ENCODE data around the gene SESTD1. TPM values are rescaled to one million over a fixed set of nuclear protein-coding genes. Genes with fewer than 3 reads are reported as not detected.

SESTD1 gene
- total RNA-seq, 1 experiment from 2014 or later: 0.97 TPM

DNA sequence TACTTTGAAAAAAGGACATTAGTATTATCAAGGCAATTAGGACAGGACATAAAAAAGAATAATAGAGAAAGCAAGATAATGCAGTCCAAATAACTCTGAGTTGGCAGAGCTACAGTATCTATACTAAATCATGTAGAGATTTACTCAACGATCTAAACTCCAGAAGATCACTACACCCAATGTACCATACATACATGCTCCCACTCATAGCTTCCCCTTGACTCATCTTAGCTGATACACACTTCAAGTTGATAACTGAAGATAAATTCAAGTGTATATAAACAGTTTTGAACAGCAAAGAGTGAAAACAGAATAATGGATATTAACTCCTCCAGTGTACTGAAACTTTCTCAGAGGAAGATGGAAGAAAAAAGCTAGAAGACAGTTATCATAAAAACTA is 78.5 kb downstream of the SESTD1 start:
- DNase-seq (ENCODE audit: low spot score): no peak

DNA sequence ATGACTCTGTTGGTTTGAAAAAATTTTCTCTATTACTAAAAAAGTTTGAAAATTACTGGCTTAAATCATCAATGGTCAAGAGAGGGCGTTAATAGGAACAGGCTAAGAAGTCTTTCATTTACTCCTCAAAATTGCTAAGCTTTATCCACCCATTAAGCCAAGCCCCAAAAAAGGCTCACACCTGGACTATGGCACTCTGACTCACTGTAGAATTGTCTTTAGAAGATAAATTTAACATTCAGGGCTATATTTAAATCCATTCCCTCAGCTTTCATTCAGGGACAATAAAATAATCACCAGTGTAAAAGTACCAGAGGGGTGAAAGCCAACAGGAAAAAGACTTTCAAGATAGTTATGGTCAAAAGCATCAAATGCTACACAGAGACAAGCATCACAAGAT is 80.0 kb downstream of the SESTD1 start:
- no peak for DNase-seq (ENCODE audit: low spot score)

DNA sequence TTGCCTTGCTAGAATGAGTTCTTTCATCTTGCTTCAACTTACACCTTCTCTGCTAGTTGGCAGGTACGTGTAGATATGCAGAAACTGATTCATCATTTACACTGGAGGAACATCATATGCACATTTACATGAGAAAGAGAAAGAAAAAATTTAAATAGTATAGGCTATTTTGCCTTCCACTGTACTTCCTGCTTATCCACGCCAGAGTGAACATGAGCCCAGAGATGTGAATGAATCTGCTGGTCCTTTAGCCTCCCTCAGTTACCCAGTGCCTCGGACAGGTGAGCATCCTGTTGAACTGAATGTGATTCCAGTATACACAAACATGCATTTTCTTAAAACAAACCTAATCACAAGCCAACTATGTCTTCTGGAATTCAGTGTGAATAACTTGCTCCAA is 83.6 kb downstream of the SESTD1 start:
- no peak for DNase-seq (ENCODE audit: low spot score)

DNA sequence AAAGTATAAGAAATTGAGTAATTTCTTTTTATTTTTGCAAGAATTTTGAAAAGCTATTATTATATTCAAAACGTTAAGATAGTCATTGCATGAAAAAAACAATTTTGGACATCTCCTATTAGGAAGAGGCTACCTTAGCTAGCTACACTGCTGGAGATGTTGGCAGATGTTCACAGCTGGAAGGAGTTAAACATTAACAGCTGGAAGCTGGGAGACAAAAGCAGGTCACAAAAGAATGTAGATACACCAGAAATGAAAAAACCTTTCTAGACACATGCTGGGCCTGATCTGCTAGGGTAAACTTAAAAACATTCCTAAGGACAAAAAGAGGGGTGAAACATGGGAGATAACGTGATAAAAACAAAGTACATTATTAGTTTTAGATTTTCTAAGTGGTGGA is 84.4 kb downstream of the SESTD1 start:
- DNase-seq (ENCODE audit: low spot score): no peak

DNA sequence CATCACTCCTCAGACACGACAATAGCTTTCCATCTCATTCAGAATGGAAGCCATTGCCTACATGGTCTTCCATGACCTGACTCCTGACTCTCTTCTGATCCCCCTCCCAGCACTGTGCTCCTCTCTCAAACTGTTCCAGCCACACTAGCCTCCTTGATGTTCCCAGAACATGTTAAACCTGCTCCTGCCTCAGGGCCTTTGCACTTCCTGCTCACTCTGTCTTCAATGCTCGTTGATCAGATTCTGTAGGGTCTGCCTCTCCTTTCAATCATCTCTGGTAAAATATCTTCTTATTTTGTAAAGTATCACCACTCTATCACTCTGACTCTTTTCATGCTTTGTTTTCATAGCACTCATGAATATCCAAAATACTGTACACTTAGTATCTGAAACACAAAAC is 84.9 kb downstream of the SESTD1 start:
- DNase-seq (ENCODE audit: low spot score): no peak

DNA sequence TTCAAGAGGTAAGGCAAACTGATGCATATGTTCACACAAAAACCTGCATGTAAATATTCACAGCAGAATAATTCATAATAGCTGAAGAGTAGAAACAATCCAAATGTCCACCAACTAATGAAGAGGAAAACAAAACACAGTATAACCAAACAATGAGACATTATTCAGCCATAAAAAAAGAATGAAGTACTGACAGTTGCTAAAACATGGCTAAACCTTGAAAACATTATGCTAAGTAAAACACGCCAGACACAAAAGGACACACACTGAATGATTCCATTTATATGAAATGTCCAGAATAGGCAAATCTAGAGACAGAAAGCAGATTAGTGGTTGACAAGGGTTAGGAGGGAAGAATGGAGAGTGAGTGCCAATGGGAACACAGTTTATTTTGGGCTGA is 86.9 kb downstream of the SESTD1 start:
- DNase-seq (ENCODE audit: low spot score): no peak

DNA sequence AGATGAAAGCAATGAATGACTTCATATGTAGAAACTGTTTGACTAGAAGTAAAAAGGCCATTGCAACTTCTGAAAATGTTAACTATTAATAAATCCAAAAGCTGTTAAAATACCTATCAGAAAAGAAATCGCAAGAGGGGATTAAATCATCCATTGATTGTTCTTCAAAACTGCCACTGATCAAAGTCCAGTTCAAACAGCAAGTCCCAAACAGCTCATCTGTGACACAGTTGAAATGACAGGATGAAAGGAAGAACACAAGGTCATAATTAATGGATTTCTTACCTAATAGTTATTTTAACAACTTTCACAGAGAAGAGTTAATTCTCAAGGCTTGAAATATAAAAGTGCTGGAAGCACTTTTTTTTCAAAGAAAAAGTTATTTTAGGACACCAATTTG is 90.4 kb downstream of the SESTD1 start:
- DNase-seq (ENCODE audit: low spot score): no peak

DNA sequence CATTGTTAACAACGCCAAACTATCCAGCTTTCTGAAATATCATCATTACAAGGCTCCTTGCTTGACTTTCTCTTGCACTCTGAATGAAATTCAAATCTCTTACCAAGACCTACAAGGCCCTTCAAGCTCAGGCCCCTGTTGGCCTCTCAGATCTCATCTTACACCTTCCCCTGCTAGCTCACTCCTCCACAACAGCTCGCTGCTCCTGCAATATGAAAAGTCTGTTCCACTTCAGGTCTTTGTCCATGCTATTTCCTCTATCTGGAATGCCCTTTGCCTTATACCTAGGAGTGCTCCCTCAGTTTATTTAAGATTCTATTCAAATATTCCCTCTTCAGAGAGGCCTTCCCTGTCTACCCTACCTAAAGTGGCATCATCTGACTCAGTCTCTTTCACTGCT is 91.7 kb downstream of the SESTD1 start:
- no peak for DNase-seq (ENCODE audit: low spot score)

DNA sequence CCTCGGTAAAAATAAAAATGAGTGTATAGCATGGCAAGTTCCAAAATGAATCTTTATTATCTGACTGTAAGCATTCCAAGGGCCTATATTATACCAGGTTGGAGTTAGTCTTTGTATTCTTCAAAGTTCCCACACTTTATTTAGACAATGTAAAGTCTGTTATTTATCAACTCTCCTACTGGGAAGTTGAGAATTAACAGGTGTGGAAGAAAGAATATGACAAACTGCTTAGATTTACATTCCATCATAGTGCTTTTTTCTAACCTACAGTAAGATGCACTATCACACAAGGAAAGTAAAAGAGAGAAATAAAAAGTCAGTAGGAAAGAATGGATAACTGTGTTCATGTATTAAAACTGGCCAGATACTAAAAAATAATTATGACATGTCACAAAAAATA is 93.3 kb downstream of the SESTD1 start:
- no peak for DNase-seq (ENCODE audit: low spot score)

DNA sequence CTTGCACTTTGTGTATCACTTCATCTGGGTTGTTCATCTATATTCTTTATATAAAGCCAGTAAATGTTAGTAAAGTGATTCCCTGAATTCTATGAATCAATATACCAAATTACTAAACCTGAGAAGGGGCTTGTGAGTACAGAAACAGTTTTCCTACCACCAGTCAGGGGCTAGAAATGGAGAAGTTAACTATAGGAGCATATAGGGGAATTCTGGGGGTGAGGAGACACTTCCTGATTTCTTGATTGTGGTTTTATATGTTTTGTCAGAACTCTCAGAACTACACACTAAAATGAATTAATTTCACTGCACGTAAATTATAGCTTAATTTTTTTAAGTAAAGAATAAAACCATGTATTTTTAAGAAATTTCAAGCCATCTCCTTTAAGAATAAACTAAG is 93.7 kb downstream of the SESTD1 start:
- DNase-seq (ENCODE audit: low spot score): no peak

DNA sequence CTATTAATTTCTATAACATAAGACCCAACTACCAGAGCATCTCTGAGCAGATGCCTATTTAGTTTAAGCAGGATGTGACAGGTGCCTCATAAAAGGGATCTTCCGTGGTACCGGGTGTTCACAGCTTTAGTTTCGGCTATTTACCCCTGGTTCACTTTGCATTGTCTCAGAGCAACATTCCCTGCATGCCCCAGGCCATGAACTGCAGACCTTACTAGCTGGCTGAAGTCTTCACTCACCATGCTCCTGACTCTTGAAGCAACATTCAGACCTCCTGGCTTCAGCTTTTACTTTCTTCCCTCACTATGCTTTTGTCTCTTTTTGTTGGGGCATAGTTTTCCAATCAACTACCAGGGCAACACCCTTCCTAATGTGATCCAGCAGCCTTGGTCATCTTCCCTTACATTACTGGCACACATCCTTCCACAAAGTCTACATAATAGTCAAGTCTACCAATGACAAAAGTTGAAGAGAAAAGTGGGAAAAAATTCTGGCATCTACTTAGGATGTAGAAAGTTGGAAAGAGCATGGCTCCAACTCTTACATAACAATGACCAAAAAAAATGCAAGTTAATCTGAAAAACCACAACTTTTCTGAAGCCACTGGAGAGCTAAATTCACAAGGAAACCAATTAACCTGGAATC is 99.2 kb downstream of the SESTD1 start:
- no peak for DNase-seq (ENCODE audit: low spot score)

DNA sequence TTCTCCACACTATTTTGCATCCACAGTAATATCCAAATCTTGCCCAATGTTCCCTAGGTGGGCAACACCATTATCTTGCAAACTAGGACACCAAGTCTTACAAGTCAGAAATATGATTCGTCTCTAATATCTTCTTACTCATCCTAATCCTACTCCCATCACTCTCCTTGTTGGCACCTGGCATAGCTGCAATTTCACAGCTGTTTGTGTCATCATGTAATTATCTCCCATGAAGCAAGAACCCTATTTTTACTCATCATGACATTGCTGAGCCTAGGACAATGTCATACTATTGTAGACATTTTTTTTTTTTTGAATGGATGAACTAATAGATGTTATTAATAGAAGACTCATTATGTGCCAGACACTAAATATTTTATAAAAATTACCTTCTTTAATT is 123.4 kb downstream of the SESTD1 start:
- DNase-seq (ENCODE audit: low spot score): no peak

DNA sequence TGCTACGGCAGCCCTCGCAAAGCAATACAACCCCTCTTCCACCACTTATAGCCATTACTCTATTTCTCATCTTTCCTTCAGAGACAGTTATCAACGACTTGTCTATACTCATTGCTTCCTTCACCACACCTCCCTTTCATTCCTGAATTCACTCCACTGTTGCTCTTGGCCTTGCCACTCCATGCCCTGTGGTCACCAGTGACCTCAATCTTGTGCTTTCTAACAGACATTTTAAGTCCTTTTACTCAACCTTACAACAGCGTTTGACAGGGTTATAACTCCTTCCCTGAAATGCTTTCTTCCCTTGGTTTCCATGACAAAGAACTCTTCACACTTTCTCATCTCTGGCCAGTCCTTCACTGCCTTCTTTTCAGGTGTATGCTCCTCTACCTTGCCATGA is 124.1 kb downstream of the SESTD1 start:
- no peak for DNase-seq (ENCODE audit: low spot score)

DNA sequence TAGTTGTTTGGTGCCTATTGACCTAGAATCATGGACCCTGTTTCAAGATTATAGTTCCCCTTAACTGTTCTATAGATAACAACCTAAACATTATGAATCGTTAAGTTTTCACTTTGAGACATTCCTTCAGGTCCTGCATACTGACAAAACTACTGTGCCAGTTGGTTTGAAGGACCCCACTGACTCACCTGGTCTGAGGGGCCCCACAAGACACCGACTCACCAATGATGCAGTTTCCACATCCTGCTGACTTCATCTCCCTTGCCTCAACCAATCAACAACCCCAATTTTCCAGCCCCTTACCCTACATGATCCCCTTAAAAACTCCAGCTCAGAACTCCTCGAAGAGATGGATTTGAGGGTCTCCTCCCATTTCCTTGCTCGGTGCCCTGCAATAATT is 125.1 kb downstream of the SESTD1 start:
- no peak for DNase-seq (ENCODE audit: low spot score)

DNA sequence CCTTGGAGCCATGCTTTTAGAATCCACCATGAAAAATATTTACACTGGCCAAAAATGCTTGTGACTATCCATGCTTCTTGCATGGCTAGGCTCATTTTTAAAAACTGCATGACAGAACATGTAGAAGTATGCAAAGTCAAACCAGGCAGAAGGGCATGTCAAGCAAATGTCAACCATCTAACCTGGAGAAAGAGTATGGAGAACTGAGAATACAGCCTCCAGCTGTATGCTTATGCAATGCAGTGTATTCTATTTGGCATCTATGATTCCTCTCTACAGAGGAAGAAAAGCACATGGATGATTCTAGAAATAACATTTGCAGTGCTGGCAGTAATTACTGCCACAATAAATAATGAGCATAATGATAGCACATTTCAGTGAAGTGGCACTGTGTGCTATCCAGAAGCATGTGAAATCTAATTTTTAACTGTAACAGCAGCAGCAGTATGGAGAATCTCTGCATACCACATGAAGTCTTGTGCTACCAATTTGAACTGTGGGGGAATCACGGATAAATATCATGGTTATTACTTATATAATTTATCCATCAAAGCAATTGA is 127.4 kb downstream of the SESTD1 start:
- no peak for DNase-seq (ENCODE audit: low spot score)

DNA sequence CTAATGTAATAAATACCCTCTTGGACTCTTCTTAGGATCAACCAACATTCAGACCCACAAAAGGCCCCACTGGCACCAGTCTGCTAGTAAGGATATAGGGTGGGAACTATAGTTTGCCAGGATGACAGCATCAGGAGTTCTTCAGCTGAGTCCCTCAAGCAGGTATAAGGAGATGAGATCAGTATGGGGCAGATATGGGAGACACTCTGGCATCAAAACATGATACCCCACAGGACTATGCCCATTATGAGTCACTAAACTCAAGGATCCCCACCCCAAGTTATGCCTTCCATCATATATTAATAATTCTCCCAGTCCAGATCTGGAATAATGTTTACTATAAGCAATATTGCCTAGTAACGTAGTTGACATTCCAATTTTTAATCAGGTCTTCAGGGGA is 131.6 kb downstream of the SESTD1 start:
- DNase-seq (ENCODE audit: low spot score): peak; percentile 4

DNA sequence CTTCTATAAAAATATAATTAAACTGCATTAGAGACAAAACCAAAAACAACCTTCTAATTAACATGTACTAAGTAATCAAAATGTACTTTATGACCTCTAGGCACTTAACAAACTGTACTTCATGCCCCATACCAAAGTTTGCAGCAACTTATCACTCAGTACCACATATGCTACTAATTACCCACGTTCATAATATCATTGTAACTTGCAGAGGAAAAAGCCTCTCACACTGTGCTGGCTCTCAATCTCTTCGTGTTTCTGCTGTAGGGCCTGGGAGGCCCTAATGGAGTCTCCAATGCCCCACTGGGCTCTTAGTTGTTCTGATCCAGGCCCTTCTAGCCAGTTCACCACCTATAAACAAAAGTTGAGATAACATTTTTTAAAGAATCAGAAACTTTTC is 132.6 kb downstream of the SESTD1 start:
- DNase-seq (ENCODE audit: low spot score): no peak

DNA sequence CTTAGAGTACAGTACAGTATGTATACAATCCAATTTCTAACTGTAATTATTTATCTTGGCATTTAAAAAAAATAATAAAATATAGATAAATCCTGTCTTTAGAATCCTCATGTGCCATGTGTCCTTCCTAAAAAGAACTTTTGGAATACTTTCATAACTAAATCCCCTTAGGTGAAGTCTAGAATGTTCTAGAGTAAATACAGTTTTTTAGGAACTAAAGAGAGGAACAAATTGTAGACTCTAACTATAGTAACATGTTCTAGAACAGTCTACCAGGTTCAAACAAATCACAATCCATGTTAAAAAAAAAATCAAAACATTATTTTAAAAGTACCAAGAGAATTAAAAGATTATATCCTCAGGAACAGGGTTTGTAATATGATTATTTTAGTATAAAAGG is 134.1 kb downstream of the SESTD1 start:
- no peak for DNase-seq (ENCODE audit: low spot score)

DNA sequence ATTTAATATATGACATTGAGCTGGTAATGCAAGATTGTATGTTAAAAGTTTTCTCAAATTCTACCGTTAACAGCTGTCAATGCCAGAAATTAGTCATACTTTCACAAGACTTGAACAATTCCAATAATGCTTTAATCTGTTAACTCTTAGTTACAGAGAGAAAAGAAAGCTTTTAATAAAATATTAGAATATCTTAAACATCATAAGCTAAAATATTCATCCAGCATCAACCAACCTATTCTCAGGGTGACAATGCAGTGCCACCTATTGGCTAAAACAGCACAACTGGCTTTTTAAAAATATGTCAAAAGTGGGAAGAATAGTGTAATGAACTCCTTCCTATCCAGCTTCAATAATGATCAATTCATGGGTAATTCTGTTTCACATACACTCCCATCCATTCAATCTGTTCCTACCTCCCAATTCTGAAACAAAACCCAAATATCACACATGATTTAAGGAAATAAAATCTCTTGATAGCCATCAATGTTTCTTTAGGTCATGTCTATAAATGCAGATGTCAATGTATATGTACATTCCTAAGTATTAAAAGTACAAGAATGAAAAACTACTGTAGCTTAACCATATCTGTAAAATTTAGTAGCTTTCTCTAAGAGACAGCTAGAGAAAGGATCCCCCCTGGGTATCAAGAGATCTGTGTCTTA is 134.9 kb downstream of the SESTD1 start:
- DNase-seq (ENCODE audit: low spot score): peak; percentile 57

DNA sequence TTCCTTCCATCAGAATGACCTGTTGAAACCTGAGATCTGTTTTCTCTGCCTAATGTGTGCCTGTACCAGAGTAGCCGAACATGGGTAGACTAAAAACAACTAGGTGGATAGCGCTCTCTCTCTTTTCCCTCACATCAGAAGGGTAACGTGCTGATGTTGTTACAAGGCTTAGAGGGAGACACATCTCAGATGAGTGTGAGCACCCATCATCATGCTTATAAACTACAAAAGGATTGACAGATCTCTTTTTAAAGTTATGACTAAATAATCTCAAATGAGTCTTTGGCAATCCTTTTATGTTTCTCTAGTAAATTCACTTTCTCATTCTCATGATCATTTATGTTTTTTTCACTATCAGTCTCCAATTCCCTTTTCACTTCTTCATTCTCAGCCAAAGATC is 139.2 kb downstream of the SESTD1 start:
- DNase-seq (ENCODE audit: low spot score): no peak

DNA sequence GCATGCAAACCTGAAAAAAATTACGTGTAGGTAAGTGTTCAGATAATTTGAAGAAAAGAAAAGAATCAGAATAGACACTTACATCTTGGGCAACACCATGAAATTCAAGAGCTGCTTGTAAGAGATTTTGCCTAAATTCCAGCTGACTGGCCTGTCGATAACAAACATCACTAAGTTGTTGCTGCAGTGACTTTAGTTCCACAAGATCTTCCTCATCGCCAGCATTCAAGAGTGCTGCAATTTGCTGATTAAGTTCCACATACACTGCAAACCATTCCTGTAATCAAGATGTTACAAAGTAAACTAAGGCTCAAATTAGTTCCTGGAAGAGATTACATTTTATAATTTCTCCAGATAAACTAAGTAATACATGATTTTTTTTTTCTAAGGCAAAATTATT is 140.3 kb downstream of the SESTD1 start:
- DNase-seq (ENCODE audit: low spot score): no peak

DNA sequence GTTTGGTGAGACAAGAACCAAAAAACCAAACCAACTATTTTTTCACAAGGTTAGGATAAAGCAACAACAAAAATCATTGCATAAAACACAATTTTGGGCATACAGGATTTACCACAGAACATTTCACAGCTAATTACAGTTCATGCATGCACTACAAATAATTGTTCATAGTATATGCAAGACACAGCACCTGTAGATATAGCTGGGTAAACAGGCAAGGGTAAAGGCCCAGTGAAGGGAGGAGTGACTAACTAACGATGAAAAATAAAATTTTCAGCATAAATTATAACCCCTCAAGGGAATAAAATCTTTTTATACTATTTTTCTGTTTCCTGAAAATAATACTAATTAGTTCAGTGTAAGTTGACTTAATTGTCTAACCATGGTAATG is 141.4 kb downstream of the SESTD1 start:
- DNase-seq (ENCODE audit: low spot score): no peak

DNA sequence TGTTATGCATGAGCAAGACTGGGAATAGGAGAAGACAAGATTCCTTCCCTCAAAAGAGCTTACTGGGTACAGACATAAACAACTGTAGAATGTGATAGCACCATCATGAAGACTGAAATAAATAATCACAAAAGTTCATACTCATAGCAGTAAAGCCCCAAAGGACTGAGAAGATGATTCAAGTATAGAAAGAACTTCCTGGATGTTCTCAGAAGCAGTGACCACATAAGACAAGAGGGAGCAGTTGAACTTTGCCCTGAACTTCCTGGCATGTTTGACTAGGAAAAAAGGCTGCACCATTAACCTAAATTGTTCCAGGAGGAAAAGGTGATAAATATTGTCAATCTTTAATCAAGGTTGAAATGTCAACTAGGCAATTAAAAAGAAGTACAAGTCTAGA is 156.9 kb downstream of the SESTD1 start:
- DNase-seq (ENCODE audit: low spot score): peak; percentile 73
